Spleen (tissue), 11 donors: Measurements from ENCODE around the gene ZNF709. TPM values are rescaled to one million over a fixed set of nuclear protein-coding genes. Genes with fewer than 3 reads are reported as not detected.
A peak's percentile ranks its signal among the peaks of the same experiment; 100 is the strongest.
"Not testable (repeated sequence)": the region's sequence is repeated elsewhere in the genome, so short reads cannot be mapped to it uniquely, and the experiment has no call there.

ENCODE experiments used
- DNase-seq: peaks from one replicate; pipeline ENCODE4 v3.0.0-alpha.2; 2020
- H3K27ac ChIP-seq, 8 donors: fragments of 200-600 bp; sonication (generic) in 7 of 8; 1 replicate in 4 of 8; 2 replicates in 4 of 8; pipeline versions ENCODE4 v1.5.0 to v1.8.0; 2016 to 2021; ENCODE audit warnings: inconsistent platforms in 4 of 8, mild to moderate bottlenecking in 4 of 8, moderate library complexity in 1 of 8
- H3K27me3 ChIP-seq, 7 donors: fragments of 200-600 bp; sonication (generic) in 6 of 7; replicated peaks in 1 of 7; 1 replicate in 4 of 7; 2 replicates in 3 of 7; pipeline versions ENCODE4 v1.5.0 to v1.8.0; 2016 to 2021; ENCODE audit warnings: inconsistent platforms in 3 of 7, mild to moderate bottlenecking in 1 of 7
- H3K36me3 ChIP-seq, 6 donors: fragments of 200-600 bp; sonication (generic) in 5 of 6; 1 replicate in 4 of 6; 2 replicates in 2 of 6; pipeline versions ENCODE4 v1.5.0 to v1.8.0; 2016 to 2021; ENCODE audit warnings: inconsistent platforms in 2 of 6
- H3K4me1 ChIP-seq, 6 donors: fragments of 200-600 bp; sonication (generic) in 5 of 6; 1 replicate in 3 of 6; 2 replicates in 3 of 6; pipeline versions ENCODE4 v1.5.0 to v1.8.0; 2016 to 2021; ENCODE audit warnings: inconsistent platforms in 3 of 6
- H3K4me3 ChIP-seq, 8 donors: fragments of 200-600 bp; sonication (generic) in 7 of 8; 1 replicate in 4 of 8; 2 replicates in 4 of 8; pipeline versions ENCODE4 v1.5.0 to v1.8.0; 2016 to 2021; ENCODE audit warnings: inconsistent platforms in 4 of 8, mild to moderate bottlenecking in 4 of 8, moderate library complexity in 2 of 8
- H3K9me3 ChIP-seq, 8 donors: fragments of 200-600 bp; sonication (generic) in 7 of 8; 1 replicate in 4 of 8; 2 replicates in 4 of 8; pipeline versions ENCODE4 v1.5.0 to v1.8.0; 2016 to 2021; ENCODE audit warnings: inconsistent platforms in 4 of 8
- CTCF ChIP-seq, 11 experiments: fragments of 200-600 bp in 7 of 11; fragments of 450-650 bp in 4 of 11; sonication (generic) in 4 of 11; IDR thresholded peaks in 8 of 11; conservative IDR thresholded peaks in 3 of 11; 1 replicate in 7 of 11; 2 replicates in 4 of 11; pipeline versions ENCODE4 v1.4.0 to v1.8.0; 2016 to 2021; ENCODE audit warnings: antibody characterized with exemption in 11 of 11, inconsistent platforms in 4 of 11, mild to moderate bottlenecking in 1 of 11
- POLR2A ChIP-seq, 3 donors: fragments of 450-650 bp; IDR thresholded peaks; one replicate each; pipeline ENCODE4 v1.5.1; 2017; ENCODE audit warnings: antibody characterized with exemption in 3 of 3, mild to moderate bottlenecking in 1 of 3
- POLR2AphosphoS5 ChIP-seq, 3 donors: sonication (generic); formaldehyde crosslinking; IDR thresholded peaks; one replicate each; pipeline ENCODE4 v1.5.1; 2017; ENCODE audit warnings: antibody characterized with exemption in 3 of 3
- WGBS, 5 donors: extraction: QIAGEN DNeasy Blood & Tissue Kit in 3 of 5; methylation state at CpG; one replicate each; pipeline versions ENCODE4 v1.1.5 to v1.1.7; 2013 to 2018; 5-methylcytosine and 5-hydroxymethylcytosine counted together
- intact Hi-C: fragments of 100-400 bp; cut with DNase I; formaldehyde crosslinking; loops from one replicate; pipeline ENCODE4 v1.15.0; 2023; ENCODE audit warnings: low total_unique reads
- polyA plus RNA-seq, 3 donors: library from polyadenylated mRNA; stranded (reverse); fragments of 200-250 nt; gene quantifications; one replicate each; pipeline ENCODE4 v1.2.1, GENCODE V29; 2013
- total RNA-seq, 7 donors: library from RNA; depleted of rRNA in 3 of 7; stranded (reverse); fragments of >200 nt in 3 of 7; fragmentation: NEBNext Ultra II Directional in 4 of 7; extraction: Animal tissue kit (Norgen Biotek cat#: 25700) in 4 of 7; gene quantifications; one replicate each; pipeline versions ENCODE4 v1.1.0 to v1.2.1, GENCODE V29; 2016 to 2021
- donor health status: healthy with polysubstance abuse.
- donor health status: DM: no; HTN: no; CAD: no; lungs with moderate emphysema.
- donor health status: DM: no; HTN: no; CAD: no.
- donor health status: Bipolar disorder and iron deficiency.
- donor health status: healthy.
- donor health status: DM: no; HTN: no; CAD: no.
- donor health status: DM: yes; HTN: yes; CAD: no.

The ZNF709 gene
- total and polyA plus RNA-seq, 10 donors: 1.1 to 6.8 (median 4.0) TPM

- Histone ChIP-seq H3K4me1 (peaks cover 0 to 15% (median 12%) of the 10 kb centered on the region in 6 donors), H3K4me3 (peak overlapping the region in 3 of 8 donors; percentile 44 to 71 (median 56)), H3K9me3 (peaks cover 0 to 3% (median 0%) of the 10 kb centered on the region in 8 donors), H3K27me3 (no peaks in the 10 kb centered on the region), H3K36me3 (no peaks in the 10 kb centered on the region), H3K27ac (peak overlapping the region in 4 of 8 donors; percentile 80 to 89 (median 84))
- no peak for TF ChIP-seq POLR2A (IDR thresholded peaks at IDR 0.05)
- TF ChIP-seq CTCF (IDR thresholded peaks at IDR 0.05 in 8 of 11, conservative IDR thresholded peaks at IDR 0.05 in 3 of 11): no peak
- no peak for TF ChIP-seq POLR2AphosphoS5 (IDR thresholded peaks at IDR 0.05)
- intact Hi-C loops: no loop called here
- no peak for DNase-seq
- 96 to 98% (median 96%) methylated on average over 3 of the region's 3 CpGs for WGBS, 5 donors
These were observed 9.7 kb upstream of the ZNF709 start for GRCh38 chr19:12494260-12494860.

DNA sequence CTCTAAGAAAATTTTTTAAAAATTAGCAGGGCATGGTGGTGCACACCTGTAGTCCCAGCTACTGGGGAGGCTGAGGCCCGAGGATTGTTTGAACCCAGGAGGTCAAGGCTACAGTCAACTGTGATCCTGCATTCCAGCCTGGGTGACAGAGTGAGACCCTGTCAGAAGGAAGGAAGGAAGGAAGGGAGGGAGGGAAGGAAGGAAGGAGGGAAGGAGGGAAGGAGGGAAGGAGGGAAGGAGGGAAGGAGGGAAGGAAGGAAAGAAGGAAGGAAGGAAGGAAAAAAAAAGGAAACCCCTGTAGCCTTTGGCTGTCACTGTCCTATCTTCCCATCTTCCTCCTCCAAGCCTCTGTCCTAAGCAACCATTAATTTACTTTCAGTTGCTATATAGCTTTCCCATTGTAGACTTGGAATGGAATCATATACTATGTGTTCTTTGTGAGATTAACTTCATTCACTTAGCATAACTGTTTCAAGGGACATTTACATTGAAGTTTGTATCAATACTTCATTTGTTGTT, 1.7 kb upstream of the ZNF709 start:
- DNase-seq, H3K36me3 ChIP-seq, H3K27ac ChIP-seq, H3K9me3 ChIP-seq, intact Hi-C loops, H3K27me3 ChIP-seq, H3K4me3 ChIP-seq: not testable (repeated sequence)
- WGBS, 5 donors: 61 to 100% (median 81%) methylated on average over 1 of the region's 1 CpG
- H3K4me1 ChIP-seq: peaks cover 16 to 42% (median 31%) of the 10 kb centered on the region in 6 donors

DNA sequence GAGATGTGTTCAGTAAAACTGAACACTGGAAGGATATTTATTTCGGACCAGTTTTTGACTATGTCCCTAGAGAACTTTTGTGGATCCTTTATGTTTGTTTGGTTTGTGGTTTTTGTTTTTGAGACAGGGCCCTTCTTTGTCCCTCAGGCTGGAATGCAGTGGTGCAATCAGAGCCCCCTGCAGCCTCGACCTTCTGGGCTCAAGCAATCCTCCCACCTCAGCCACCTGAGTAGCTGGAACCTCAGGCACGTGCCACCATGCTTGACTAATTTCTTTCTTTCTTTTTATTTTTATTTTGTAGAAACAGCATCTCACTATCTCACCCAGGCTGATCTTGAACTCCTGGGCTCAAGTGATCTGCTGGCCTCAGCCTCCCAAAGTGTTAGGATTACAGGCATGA, 955 bp upstream of the ZNF709 start:
- Histone ChIP-seq H3K9me3 (no peaks in the 10 kb centered on the region), H3K4me1 (peaks cover 16 to 49% (median 31%) of the 10 kb centered on the region in 6 donors), H3K36me3 (no peaks in the 10 kb centered on the region), H3K27ac (no peak overlapping the region), H3K4me3 (peak overlapping the region in 1 of 8 donors; percentile 98), H3K27me3 (no peaks in the 10 kb centered on the region)
- TF ChIP-seq POLR2AphosphoS5 (IDR thresholded peaks at IDR 0.05): no peak
- TF ChIP-seq POLR2A (IDR thresholded peaks at IDR 0.05): no peak
- no peak for TF ChIP-seq CTCF (IDR thresholded peaks at IDR 0.05 in 8 of 11, conservative IDR thresholded peaks at IDR 0.05 in 3 of 11)
- WGBS, 5 donors: 64 to 78% (median 75%) methylated on average over 3 of the region's 3 CpGs
- intact Hi-C loops: no loop called here
- no peak for DNase-seq

DNA sequence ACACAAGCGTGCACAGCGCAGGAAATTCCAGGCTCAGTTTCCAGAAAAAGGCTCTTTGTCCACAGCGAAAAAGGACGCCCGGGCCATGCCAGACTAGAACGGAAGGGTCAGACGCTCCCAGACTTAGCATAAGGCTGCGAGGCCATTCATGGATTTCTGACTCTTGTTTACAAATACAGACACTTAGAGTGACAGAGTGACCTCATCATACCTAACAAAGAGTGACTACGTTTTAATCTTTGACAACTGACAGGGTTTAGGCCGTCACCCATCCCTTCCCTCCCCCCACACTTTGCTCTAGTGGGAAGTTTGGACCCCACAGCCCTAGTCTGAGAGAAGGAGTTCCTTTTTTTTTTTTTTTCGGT, 418 bp upstream of the ZNF709 start:
- 2 to 4% (median 3%) methylated on average over 10 to 11 of the region's 11 CpGs for WGBS, 5 donors
- peak overlapping the region in 7 of 8 donors; percentile 63 to 90 (median 81) for H3K27ac ChIP-seq
- no peaks in the 10 kb centered on the region for H3K27me3 ChIP-seq
- H3K36me3 ChIP-seq: no peaks in the 10 kb centered on the region
- intact Hi-C loops: no loop called here
- no peak for DNase-seq
- TF ChIP-seq POLR2A (IDR thresholded peaks at IDR 0.05) (no peak), POLR2AphosphoS5 (IDR thresholded peaks at IDR 0.05) (no peak), CTCF (IDR thresholded peaks at IDR 0.05 in 8 of 11, conservative IDR thresholded peaks at IDR 0.05 in 3 of 11) (no peak)
- peaks cover 16 to 49% (median 31%) of the 10 kb centered on the region in 6 donors for H3K4me1 ChIP-seq
- H3K9me3 ChIP-seq: no peaks in the 10 kb centered on the region
- peak overlapping the region; percentile 57 to 98 (median 89) for H3K4me3 ChIP-seq
